SU-DHL-6 (cell line): ENCODE measurements around the gene UBASH3B.

ENCODE experiments used
- H2AFZ ChIP-seq: fragments of 200-600 bp; sonication (generic); 2 replicates; pipeline ENCODE4 v1.6.1; 2014; ENCODE audit warnings: low read depth, mild to moderate bottlenecking, moderate library complexity, mixed read lengths, antibody characterized with exemption, low read length; ENCODE audit not compliant: severe bottlenecking
- H3F3A ChIP-seq: fragments of 200-600 bp; shearing (Covaris generic); 2 replicates; pipeline ENCODE4 v1.6.0; 2016; ENCODE audit warnings: antibody characterized with exemption, mild to moderate bottlenecking; ENCODE audit not compliant: insufficient read depth
- H3K27ac ChIP-seq: fragments of 200-600 bp; sonication (generic); 2 replicates; pipeline ENCODE4 v1.5.1; 2016; ENCODE audit warnings: low read depth, mild to moderate bottlenecking, low read length, moderate library complexity, mixed read lengths
- H3K27me3 ChIP-seq: fragments of 200-600 bp; sonication (generic), shearing (Covaris generic); 2 replicates; pipeline ENCODE4 v1.6.0; 2014; ENCODE audit warnings: mild to moderate bottlenecking, low read length
- H3K36me3 ChIP-seq: fragments of 200-600 bp; sonication (generic); 2 replicates; pipeline ENCODE4 v1.6.1; 2014; ENCODE audit warnings: mild to moderate bottlenecking, low read length, mixed read lengths
- H3K4me2 ChIP-seq: fragments of 300-600, 200-600 bp; shearing (Covaris generic), sonication (generic); 2 replicates; pipeline ENCODE4 v1.6.0; 2014; ENCODE audit warnings: low read length, low read depth, mild to moderate bottlenecking; ENCODE audit not compliant: poor library complexity, severe bottlenecking
- H3K4me3 ChIP-seq: fragments of 200-600 bp; sonication (generic); 2 replicates; pipeline ENCODE4 v1.5.1; 2014; ENCODE audit warnings: antibody characterized with exemption, low read length, mild to moderate bottlenecking, mixed read lengths; ENCODE audit not compliant: insufficient read depth, poor library complexity, severe bottlenecking
- H3K79me2 ChIP-seq: fragments of 200-600 bp; sonication (generic); 2 replicates; pipeline ENCODE4 v1.6.1; 2014; ENCODE audit warnings: mild to moderate bottlenecking, low read length, moderate library complexity; ENCODE audit not compliant: insufficient read depth
- H3K9ac ChIP-seq: fragments of 200-600 bp; sonication (generic); 2 replicates; pipeline ENCODE4 v1.7.0; 2014; ENCODE audit warnings: mild to moderate bottlenecking, low read length
- H3K9me2 ChIP-seq: fragments of 200-600 bp; sonication (generic); replicated peaks from 2 replicates; pipeline ENCODE4 v1.6.1; 2014; ENCODE audit warnings: low read length; ENCODE audit not compliant: insufficient read depth
- H3K9me3 ChIP-seq: fragments of 200-600 bp; sonication (generic); 2 replicates; pipeline ENCODE4 v1.6.1; 2014; ENCODE audit warnings: low read length, mixed read lengths; ENCODE audit not compliant: insufficient read depth
- H4K20me1 ChIP-seq: fragments of 200-600 bp; sonication (generic); 2 replicates; pipeline ENCODE4 v1.6.1; 2014; ENCODE audit warnings: low read depth, mild to moderate bottlenecking, antibody characterized with exemption, low read length, moderate library complexity, mixed read lengths
- CTCF ChIP-seq: fragments of 200-600 bp; sonication (generic); IDR thresholded peaks from one replicate; pipeline ENCODE4 v1.5.1; 2017; ENCODE audit warnings: antibody characterized with exemption, mild to moderate bottlenecking, low read length, moderate library complexity; ENCODE audit not compliant: insufficient read depth, poor library complexity, severe bottlenecking
- EZH2phosphoT487 ChIP-seq: fragments of 200-600 bp; sonication (generic), shearing (Covaris generic); conservative IDR thresholded peaks from 2 replicates; pipeline ENCODE4 v1.6.1; 2018; ENCODE audit warnings: mild to moderate bottlenecking, antibody characterized with exemption, low read length, moderate library complexity, mixed read lengths

The UBASH3B gene

DNA sequence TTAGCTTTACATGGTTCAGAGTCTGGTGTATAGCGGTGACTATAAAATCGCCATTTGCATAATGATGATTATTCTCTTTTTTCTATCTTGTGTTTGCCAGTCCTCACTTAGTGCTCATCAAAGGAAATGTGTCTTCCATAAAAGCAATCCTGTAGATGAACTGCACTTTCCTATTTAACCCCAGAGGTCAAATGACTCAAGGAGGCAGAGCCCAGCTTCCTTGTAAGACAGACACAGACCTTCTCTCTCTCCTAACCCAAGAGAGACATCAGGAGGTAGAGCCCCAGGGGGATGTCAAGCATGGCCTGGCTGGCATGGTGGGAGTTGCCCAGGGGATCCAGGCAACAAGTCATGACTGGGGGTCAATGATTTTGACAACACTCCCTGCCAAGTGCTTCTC is 135.9 kb downstream of the UBASH3B start:
- no peak overlapping the region for H3K4me3 ChIP-seq
- H3K27me3 ChIP-seq: no peaks in the 10 kb centered on the region
- H2AFZ ChIP-seq: no peak overlapping the region
- no peaks in the 10 kb centered on the region for H3K36me3 ChIP-seq
- no peak overlapping the region for H3K4me2 ChIP-seq
- no peaks in the 10 kb centered on the region for H3K79me2 ChIP-seq
- TF ChIP-seq CTCF (no peak), EZH2phosphoT487 (no peak)
- no peak overlapping the region for H3K27ac ChIP-seq
- H3K9me3 ChIP-seq: no peaks in the 10 kb centered on the region
- H3K9ac ChIP-seq: no peak overlapping the region
- no peaks in the 10 kb centered on the region for H3F3A ChIP-seq
- H3K9me2 ChIP-seq: no peaks in the 10 kb centered on the region
- no peaks in the 10 kb centered on the region for H4K20me1 ChIP-seq

DNA sequence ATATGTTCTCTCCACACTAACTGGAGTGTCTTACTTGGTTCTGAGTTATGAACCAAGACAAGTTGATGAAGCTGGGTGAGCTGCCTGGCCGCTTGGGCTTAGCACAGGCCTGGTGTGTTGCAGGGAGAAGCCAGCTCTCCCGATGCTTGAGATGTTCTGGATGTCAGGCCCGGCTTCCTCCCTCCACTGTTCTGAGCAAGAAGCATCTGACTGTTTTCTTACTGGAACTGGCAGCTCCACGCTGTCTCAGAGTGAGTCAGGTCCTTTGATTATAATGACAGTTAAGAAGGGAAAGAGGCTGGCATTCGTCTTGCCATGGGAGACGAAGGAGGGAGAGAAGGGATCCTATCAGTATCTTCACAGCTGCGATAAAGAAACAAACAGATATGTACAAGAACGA is 136.3 kb downstream of the UBASH3B start:
- Histone ChIP-seq H3F3A (no peaks in the 10 kb centered on the region), H4K20me1 (no peaks in the 10 kb centered on the region), H3K36me3 (no peaks in the 10 kb centered on the region), H3K4me2 (no peak overlapping the region), H3K27me3 (no peaks in the 10 kb centered on the region), H3K79me2 (no peaks in the 10 kb centered on the region), H3K9me2 (no peaks in the 10 kb centered on the region), H3K4me3 (no peak overlapping the region), H3K9me3 (no peaks in the 10 kb centered on the region), H3K9ac (no peak overlapping the region), H3K27ac (no peak overlapping the region), H2AFZ (no peak overlapping the region)
- TF ChIP-seq CTCF (no peak), EZH2phosphoT487 (no peak)

DNA sequence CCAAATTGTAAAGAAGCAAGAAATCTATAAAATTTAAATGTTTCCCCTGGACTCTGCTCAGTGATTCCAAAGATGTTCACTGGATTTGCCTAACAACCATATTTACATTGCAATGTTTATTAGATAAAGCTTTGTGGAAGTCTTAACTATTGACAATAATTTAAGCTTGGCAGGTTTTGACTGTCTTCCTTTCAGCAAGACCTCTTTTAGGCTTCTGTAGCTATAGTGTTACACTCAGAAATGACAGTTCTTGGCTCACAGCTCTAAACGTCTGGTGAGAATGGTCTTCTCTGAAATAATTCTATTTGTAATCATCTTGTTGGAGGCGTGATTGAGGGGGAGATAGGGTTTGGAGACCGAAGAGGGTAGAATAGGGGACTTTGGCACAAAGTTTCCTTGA is 138.0 kb downstream of the UBASH3B start:
- Histone ChIP-seq H3K9me2 (no peaks in the 10 kb centered on the region), H3K4me2 (no peak overlapping the region), H2AFZ (no peak overlapping the region), H3K27ac (no peak overlapping the region), H3K9ac (no peak overlapping the region), H3K79me2 (no peaks in the 10 kb centered on the region), H3K4me3 (no peak overlapping the region), H3K9me3 (no peaks in the 10 kb centered on the region), H3F3A (no peaks in the 10 kb centered on the region), H3K27me3 (no peaks in the 10 kb centered on the region), H3K36me3 (no peaks in the 10 kb centered on the region), H4K20me1 (no peaks in the 10 kb centered on the region)
- TF ChIP-seq EZH2phosphoT487 (no peak), CTCF (no peak)

DNA sequence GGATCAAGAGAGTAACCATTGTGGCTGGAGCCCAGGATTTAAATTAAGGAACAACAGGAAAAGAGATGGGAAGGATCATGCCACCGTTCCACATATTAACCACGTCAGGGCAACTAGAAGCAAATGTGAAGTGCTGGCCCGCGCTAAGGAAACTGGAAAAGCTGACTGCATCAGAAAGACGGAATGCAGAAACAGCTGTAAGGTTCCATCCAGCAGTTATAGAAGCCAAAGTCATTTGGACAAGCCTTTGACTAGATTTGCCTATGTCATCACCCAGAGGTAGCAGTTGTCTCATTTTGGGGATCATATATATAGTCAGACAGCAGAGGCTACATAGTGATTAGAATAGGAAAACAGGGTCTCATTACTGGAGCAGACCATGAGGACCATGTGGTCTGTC is 139.8 kb downstream of the UBASH3B start:
- Histone ChIP-seq H3K9me3 (no peaks in the 10 kb centered on the region), H3K9ac (no peak overlapping the region), H3K27ac (no peak overlapping the region), H3K4me3 (no peak overlapping the region), H3K79me2 (no peaks in the 10 kb centered on the region), H3K9me2 (no peaks in the 10 kb centered on the region), H3K4me2 (no peak overlapping the region), H2AFZ (no peak overlapping the region), H3F3A (no peaks in the 10 kb centered on the region), H3K27me3 (no peaks in the 10 kb centered on the region), H3K36me3 (no peaks in the 10 kb centered on the region), H4K20me1 (no peaks in the 10 kb centered on the region)
- no peak for TF ChIP-seq EZH2phosphoT487
- TF ChIP-seq CTCF: no peak
